Activated T-cell treated with anti-CD3 and anti-CD28 coated beads, Interleukin-2, amount 50 U/mL, for 4 hours (primary cell): ENCODE results near the gene PKD1. TPM values are rescaled to one million over a fixed set of nuclear protein-coding genes. Genes with fewer than 3 reads are reported as not detected.

Experiments used
- ATAC-seq, 2 donors: fragments of 200-7000 bp; cut with Tn5 transposase; one replicate each; pipeline ENCODE4 v1.10.0; 2021
- DNase-seq: peaks from one replicate; pipeline ENCODE4 v3.0.0-alpha.2; 2020
- H3K27me3 Mint-ChIP-seq: one replicate; pipeline ENCODE4 v1.8.0; 2021; ENCODE audit warnings: low read depth, mixed read lengths
- H3K36me3 Mint-ChIP-seq: one replicate; pipeline ENCODE4 v1.8.0; 2022; ENCODE audit warnings: mixed read lengths; ENCODE audit not compliant: insufficient read depth
- H3K4me1 Mint-ChIP-seq: one replicate; pipeline ENCODE4 v1.8.0; 2021; ENCODE audit warnings: low read depth, mixed read lengths
- H3K4me3 Mint-ChIP-seq: one replicate; pipeline ENCODE4 v1.8.0; 2021; ENCODE audit warnings: mild to moderate bottlenecking, moderate library complexity, mixed read lengths
- H3K9me3 Mint-ChIP-seq: one replicate; pipeline ENCODE4 v1.8.0; 2021; ENCODE audit warnings: mixed read lengths
- total RNA-seq, 3 donors: library from RNA; stranded (reverse); gene quantifications; one replicate each; pipeline ENCODE4 v1.2.1, GENCODE V29; 2021

The PKD1 gene
- total RNA-seq, 3 donors from 2014 or later, result 100 to 118 (median 104) TPM

DNA sequence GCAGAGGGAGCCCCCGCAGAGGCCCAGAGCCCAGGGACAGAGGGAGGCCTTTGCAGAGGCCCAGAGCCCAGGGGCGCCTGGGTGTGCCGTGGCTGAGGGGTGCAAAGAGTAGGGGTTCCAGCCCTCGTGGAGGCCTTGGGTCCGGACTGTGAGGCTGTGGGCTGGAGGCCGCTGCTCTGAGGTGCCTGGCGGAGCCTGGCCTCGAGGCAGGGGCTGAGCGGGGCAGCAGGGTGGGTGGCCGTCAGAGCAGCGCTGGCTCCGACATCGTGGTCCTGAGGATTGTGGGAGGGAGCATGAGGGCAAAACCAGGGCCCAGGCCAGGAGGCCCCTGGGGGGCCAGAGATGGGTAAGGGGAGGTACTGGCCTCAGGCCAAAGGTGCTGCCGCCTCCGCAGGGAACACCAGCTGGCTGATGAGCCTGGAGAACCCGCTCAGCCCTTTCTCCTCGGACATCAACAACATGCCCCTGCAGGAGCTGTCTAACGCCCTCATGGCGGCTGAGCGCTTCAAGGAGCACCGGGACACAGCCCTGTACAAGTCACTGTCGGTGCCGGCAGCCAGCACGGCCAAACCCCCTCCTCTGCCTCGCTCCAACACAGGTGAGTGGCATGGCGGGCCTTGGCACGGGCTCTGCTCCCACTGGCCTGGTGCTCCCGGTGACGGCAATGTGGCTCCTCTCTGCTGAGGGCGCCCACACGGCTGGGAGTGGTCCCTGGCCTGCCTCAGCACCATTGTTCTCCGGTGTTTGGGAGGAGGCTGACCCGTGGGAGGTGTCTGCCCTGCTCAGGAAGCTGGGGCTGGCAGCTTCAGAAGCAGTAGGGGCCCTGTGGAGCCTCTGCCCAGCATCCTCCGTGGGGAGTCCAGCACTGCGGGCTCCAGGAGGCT, 54.3 kb downstream of the PKD1 start:
- Mint-ChIP-seq H3K4me1 (no peaks in the 10 kb centered on the region), H3K4me3 (no peak overlapping the region), H3K9me3 (no peaks in the 10 kb centered on the region), H3K36me3 (peaks cover 3% of the 10 kb centered on the region), H3K27me3 (no peaks in the 10 kb centered on the region)
- DNase-seq (no peak), ATAC-seq (no peak)

DNA sequence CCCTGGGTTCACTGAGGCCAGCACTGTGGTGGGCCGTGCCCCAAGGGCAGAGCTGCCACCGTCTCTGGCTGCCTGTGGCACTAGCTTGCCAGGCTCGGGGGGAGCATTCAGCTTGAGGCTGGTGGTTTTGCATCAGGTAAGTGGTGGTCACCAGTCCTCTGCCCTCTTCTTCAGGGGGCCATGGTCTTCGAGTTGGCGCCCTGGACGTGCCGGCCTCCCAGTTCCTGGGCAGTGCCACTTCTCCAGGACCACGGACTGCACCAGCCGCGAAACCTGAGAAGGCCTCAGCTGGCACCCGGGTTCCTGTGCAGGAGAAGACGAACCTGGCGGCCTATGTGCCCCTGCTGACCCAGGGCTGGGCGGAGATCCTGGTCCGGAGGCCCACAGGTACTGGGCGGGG, 55.7 kb downstream of the PKD1 start:
- no peaks in the 10 kb centered on the region for H3K9me3 Mint-ChIP-seq

DNA sequence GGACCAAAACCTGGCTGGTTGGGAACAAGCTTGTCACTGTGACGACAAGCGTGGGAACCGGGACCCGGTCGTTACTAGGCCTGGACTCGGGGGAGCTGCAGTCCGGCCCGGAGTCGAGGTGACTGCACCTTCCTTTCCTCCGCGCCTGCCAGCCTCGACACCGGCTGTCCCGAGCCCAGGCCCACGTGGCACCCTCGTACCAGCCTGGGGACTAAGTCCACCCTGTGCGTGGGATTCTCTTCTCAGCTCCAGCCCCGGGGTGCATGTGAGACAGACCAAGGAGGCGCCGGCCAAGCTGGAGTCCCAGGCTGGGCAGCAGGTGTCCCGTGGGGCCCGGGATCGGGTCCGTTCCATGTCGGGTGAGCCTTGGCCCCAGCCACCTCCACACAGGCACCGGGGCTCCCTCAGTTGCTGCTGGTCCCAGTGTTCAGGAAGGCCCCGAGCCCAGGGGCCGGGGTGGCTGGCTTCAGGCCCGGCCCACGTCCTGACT, 56.3 kb downstream of the PKD1 start:
- Mint-ChIP-seq H3K36me3 (peaks cover 8% of the 10 kb centered on the region), H3K4me1 (no peaks in the 10 kb centered on the region), H3K4me3 (no peak overlapping the region), H3K27me3 (no peaks in the 10 kb centered on the region), H3K9me3 (no peaks in the 10 kb centered on the region)
- DNase-seq (no peak), ATAC-seq (no peak)

More for the DNA sequence above, 55.7 kb downstream of the PKD1 start:
- DNase-seq (no peak), ATAC-seq (no peak)
- H3K27me3 Mint-ChIP-seq, result no peaks in the 10 kb centered on the region
- H3K36me3 Mint-ChIP-seq, result peaks cover 3% of the 10 kb centered on the region
- no peak overlapping the region for H3K4me3 Mint-ChIP-seq
- H3K4me1 Mint-ChIP-seq, result no peaks in the 10 kb centered on the region

DNA sequence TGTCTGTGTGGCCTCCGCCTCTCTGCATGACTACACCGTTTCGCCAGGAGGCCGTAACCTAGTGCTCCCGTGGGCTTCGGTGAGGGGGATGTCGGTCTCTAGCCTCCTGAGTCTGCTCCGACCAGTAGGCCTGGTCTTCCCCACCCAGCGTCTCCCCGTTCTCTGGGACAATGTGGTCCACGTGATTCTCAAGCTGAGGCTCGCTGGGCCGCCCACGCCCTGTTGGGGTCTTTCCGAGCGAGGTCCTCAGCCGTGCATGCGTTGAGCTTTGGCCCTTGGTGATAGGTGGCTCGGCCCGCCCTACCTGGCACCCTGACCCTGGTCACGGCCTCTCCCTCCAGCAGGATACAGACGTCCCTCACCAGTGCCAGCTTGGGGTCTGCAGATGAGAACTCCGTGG, 57.0 kb downstream of the PKD1 start:
- DNase-seq, result no peak
- no peaks in the 10 kb centered on the region for H3K9me3 Mint-ChIP-seq
- H3K27me3 Mint-ChIP-seq, result no peaks in the 10 kb centered on the region
- H3K4me3 Mint-ChIP-seq, result no peak overlapping the region
- peaks cover 8% of the 10 kb centered on the region for H3K36me3 Mint-ChIP-seq
- ATAC-seq, result no peak
- H3K4me1 Mint-ChIP-seq, result no peaks in the 10 kb centered on the region

DNA sequence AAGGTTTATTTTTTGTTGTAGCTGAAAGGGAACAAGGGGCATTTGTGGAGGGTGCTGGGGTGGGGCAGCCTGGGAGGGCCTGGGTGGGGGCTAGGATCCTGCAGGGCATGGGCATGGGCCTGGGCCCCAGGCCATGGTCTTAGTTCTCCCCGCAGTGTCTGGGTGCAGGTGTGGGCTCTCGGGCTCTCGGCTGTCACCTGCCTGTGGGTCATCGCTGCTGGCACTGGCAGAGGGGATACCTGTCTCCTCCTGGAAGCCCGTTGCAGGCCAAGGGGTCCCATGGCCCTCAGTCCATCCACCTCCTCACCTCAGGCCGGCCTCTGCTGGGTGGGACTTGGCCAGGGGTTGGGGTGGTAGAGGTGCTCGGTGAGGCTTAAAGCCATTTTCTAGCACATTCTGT, 57.6 kb downstream of the PKD1 start:
- no peaks in the 10 kb centered on the region for H3K9me3 Mint-ChIP-seq
- no peaks in the 10 kb centered on the region for H3K27me3 Mint-ChIP-seq
- peaks cover 10% of the 10 kb centered on the region for H3K36me3 Mint-ChIP-seq
- H3K4me3 Mint-ChIP-seq, result no peak overlapping the region
- ATAC-seq, result no peak
- H3K4me1 Mint-ChIP-seq, result no peaks in the 10 kb centered on the region
- no peak for DNase-seq

DNA sequence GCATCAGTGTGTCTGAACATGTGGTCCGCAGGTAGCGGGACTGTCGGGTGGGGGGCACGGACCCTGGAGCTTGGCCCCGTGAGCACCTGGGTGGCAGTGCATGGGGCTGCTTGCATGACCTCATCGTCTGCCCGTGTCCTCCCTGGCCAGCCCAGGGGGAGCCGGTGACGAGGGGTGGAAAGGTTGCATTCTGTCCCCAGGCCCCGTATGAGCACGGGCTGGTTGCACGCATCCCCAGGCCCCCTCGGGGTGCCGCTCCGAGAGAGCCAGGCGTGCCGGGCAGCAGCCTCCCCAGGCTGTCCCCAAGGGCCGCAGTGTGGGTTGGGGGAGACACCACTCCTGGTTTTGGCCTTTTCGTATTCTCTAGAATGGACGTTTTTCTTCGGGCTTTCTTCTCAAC, 58.0 kb downstream of the PKD1 start:
- H3K27me3 Mint-ChIP-seq, result no peaks in the 10 kb centered on the region
- no peak overlapping the region for H3K4me3 Mint-ChIP-seq
- H3K4me1 Mint-ChIP-seq, result no peaks in the 10 kb centered on the region
- H3K36me3 Mint-ChIP-seq, result peaks cover 10% of the 10 kb centered on the region
- DNase-seq (no peak), ATAC-seq (no peak)
- H3K9me3 Mint-ChIP-seq, result no peaks in the 10 kb centered on the region

DNA sequence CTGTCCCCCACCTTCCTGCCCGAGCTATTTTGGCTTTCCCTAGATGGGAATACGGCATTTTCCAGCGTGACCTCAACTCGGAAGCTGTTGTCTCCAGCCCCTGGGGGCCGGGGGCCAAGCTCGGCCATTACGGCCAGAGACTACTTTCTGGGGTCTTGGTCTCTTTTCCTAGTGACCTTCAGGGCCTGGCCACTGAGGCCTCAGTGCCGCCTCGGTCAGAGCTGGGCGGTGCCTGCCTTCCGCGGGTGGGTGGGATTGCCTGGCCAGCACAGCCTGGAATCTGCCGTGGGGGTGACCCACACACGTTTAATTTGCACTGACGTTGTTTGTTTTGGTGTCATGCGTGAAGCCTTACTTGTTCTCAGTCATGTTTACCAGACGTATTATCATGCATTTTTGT, 58.7 kb downstream of the PKD1 start:
- no peaks in the 10 kb centered on the region for H3K27me3 Mint-ChIP-seq
- H3K9me3 Mint-ChIP-seq, result no peaks in the 10 kb centered on the region
- DNase-seq (no peak), ATAC-seq (no peak)
- no peak overlapping the region for H3K4me3 Mint-ChIP-seq
- peaks cover 10% of the 10 kb centered on the region for H3K36me3 Mint-ChIP-seq
- no peaks in the 10 kb centered on the region for H3K4me1 Mint-ChIP-seq

DNA sequence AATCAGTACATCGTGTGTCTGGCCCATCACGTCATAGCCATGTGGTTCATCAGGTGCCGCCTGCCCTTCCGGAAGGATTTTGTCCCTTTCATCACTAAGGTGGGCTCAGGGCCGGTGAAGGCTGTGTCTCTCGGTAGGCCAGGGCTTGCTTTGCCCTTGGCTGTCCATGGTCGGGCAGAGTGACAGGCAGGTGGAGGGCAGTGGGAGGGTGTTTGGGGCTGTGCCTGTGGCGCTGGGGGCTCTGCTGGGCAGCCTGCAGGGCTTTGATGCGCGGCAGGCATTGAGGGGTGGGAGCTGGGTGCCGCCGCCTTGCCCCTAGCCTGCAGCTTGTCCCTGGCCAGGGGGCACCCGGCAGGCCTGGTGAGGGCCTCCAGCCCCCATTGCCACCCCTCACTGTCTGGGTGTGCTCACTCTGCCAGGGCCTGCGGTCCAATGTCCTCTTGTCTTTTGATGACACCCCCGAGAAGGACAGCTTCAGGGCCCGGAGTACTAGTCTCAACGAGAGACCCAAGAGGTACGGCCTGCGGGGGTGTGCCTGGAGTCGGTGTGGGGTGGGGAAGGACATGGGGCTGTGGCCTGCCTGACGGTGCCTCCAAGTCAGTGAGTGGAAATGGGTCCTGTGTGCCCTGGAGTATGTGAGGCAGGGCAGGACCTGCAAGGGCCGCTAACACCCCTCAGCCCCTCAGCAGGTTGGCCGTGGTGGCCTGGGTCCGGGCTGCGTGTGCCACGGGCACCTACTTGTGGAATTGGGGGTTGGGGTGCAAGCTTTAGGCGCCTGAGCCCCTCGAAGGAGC, 59.4 kb downstream of the PKD1 start:
- Mint-ChIP-seq H3K4me3 (no peak overlapping the region), H3K9me3 (no peaks in the 10 kb centered on the region), H3K36me3 (peaks cover 11% of the 10 kb centered on the region), H3K27me3 (no peaks in the 10 kb centered on the region), H3K4me1 (no peaks in the 10 kb centered on the region)
- DNase-seq, result no peak
- no peak for ATAC-seq

DNA sequence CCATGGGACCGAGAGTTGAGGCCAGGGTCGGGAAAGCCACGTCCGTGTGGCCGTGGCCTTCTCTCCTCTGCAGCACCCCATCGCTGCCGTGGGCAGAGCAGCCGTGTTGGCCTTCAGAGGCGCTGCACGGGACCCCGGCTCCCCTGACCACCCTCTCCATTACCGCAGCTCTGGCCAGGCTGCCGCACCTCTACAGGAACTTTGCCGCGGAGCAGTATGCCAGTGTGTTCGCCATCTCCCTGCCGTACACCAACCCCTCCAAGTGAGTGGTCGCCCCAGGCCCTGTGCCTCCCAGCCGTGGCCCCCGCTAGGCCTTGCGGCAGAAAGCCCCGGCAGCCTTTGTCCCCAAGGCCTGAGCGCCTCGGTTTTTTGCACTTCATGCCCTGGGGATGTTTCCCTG, 60.1 kb downstream of the PKD1 start:
- ATAC-seq, result no peak
- H3K36me3 Mint-ChIP-seq, result peaks cover 11% of the 10 kb centered on the region

DNA sequence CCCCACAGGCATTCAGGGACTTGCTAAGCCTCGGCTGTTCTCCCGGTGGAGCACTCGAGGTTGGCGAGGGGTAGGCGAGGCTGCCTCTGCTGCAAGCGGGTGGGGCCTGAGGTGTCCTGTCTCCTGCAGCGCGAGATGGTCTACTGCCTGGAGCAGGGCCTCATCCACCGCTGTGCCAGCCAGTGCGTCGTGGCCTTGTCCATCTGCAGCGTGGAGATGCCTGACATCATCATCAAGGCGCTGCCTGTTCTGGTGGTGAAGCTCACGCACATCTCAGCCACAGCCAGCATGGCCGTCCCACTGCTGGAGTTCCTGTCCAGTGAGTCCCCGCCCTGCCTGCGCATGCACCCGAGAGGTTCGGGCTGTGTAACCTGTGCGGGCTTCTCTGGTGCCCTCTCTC, 61.6 kb downstream of the PKD1 start:
- Mint-ChIP-seq H3K36me3 (peaks cover 11% of the 10 kb centered on the region), H3K4me1 (no peaks in the 10 kb centered on the region), H3K9me3 (no peaks in the 10 kb centered on the region), H3K4me3 (no peak overlapping the region), H3K27me3 (no peaks in the 10 kb centered on the region)
- DNase-seq (no peak), ATAC-seq (no peak)

More for the DNA sequence above, 60.1 kb downstream of the PKD1 start:
- Mint-ChIP-seq H3K4me3 (no peak overlapping the region), H3K9me3 (no peaks in the 10 kb centered on the region), H3K4me1 (no peaks in the 10 kb centered on the region), H3K27me3 (no peaks in the 10 kb centered on the region)
- DNase-seq, result no peak

DNA sequence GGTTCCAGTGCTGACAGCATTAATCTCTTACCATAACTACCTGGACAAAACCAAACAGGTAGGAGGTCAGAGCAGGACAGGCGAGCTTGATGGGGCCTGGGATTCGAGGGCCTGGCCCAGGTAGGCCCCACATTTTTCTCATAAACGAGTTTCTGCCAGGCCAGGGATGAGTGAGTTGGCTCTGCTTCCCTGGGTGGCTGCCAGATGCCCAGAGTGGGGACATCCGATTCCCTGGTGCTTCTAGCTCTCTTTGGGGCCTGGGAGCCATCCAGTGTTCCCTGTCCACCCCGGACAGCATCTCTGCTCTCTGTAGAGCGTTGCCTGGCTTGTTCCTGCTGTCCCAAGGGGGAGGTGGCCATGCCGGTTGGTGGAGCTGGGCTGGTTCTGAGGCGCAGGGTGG, 62.8 kb downstream of the PKD1 start:
- peaks cover 19% of the 10 kb centered on the region for H3K36me3 Mint-ChIP-seq
- ATAC-seq, result no peak
- no peak for DNase-seq
- H3K4me3 Mint-ChIP-seq, result no peak overlapping the region
- H3K27me3 Mint-ChIP-seq, result no peaks in the 10 kb centered on the region
- H3K9me3 Mint-ChIP-seq, result no peaks in the 10 kb centered on the region
- H3K4me1 Mint-ChIP-seq, result no peaks in the 10 kb centered on the region

DNA sequence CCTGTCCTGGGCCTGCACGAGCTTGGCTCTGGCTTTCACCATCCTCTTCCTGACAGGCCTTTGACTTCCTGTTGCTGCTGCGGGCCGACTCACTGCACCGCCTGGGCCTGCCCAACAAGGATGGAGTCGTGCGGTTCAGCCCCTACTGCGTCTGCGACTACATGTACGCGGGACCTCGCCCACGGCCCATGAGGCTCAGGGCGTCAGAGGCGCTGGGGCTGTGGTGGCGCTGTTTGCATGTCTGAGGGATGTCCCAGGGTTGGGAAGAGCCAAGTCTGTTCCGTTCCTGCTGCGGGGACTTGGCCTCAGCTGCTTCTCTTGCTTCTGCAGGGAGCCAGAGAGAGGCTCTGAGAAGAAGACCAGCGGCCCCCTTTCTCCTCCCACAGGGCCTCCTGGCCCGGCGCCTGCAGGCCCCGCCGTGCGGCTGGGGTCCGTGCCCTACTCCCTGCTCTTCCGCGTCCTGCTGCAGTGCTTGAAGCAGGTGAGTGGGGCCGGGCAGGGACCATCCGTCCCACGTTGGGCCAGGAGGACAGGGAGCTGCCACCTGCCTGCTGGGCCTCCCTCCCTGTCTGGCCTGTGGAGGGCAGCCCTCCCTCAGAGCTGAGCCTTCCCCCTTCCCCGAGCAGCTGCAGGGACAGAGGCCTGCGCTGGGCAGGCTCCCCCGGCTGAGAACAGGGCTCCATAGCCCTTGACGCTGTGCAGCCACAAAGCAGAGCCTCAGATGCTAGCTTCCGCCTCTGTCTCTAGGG, 64.1 kb downstream of the PKD1 start:
- no peaks in the 10 kb centered on the region for H3K27me3 Mint-ChIP-seq
- H3K9me3 Mint-ChIP-seq, result no peaks in the 10 kb centered on the region
- peaks cover 19% of the 10 kb centered on the region for H3K36me3 Mint-ChIP-seq
- H3K4me1 Mint-ChIP-seq, result no peaks in the 10 kb centered on the region
- DNase-seq, result no peak
- no peak overlapping the region for H3K4me3 Mint-ChIP-seq
- no peak for ATAC-seq

DNA sequence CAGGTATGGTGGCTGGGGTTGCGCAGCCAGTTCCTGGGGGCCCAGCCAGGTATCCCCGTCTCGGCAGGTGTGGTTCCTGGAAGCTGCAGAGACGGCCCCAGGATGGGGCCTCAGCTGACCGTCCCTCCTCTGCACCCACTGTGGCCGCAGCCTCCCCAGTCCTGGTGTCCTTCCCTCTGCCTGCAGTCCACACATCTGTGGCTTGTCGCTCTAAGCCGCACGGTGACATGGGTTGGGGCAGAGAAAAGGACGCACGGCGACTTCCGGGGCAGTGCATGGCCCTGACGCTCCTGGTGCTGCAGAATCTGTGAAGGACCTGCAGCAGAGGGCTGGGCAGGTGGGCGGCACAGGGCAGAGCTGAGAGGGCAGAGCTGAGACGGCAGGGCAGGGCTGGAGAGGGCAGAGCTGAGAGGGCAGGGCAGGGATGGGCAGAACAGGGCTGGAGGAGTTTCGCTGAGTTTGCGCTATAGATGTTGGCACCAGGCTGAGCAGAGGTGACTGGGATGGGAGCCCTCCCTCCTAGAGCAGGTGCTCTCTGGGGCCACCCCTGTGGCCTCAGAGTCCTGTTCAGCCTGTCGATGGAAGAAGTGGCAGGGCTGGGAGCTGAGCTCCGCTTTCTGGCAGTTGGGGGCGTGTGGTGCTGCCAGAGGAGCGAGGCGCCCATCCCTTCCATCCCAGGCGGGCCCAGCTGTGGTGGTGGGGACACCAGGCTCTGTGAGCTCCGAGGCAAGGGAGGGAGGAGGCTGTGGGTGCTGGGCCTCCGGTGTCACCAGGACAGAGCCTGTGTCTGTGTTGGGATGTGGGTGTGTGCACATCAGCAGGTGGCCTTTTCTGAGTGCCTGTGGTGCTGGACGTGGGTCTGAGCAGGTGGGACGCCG, 64.9 kb downstream of the PKD1 start:
- DNase-seq, result no peak

More for the DNA sequence above, 64.9 kb downstream of the PKD1 start:
- Mint-ChIP-seq H3K36me3 (peaks cover 25% of the 10 kb centered on the region), H3K9me3 (no peaks in the 10 kb centered on the region), H3K4me1 (no peaks in the 10 kb centered on the region), H3K27me3 (no peaks in the 10 kb centered on the region), H3K4me3 (no peak overlapping the region)
- no peak for ATAC-seq
